HG03354 (cell line): ENCODE results near the gene SIPA1L3.

Experiments
- ATAC-seq: cut with Tn5 transposase; IDR thresholded peaks from one replicate; pipeline ENCODE4 v1.9.1; 2021; ENCODE audit warnings: mild to moderate bottlenecking; ENCODE audit not compliant: unreplicated experiment, poor library complexity, severe bottlenecking

Gene SIPA1L3

DNA sequence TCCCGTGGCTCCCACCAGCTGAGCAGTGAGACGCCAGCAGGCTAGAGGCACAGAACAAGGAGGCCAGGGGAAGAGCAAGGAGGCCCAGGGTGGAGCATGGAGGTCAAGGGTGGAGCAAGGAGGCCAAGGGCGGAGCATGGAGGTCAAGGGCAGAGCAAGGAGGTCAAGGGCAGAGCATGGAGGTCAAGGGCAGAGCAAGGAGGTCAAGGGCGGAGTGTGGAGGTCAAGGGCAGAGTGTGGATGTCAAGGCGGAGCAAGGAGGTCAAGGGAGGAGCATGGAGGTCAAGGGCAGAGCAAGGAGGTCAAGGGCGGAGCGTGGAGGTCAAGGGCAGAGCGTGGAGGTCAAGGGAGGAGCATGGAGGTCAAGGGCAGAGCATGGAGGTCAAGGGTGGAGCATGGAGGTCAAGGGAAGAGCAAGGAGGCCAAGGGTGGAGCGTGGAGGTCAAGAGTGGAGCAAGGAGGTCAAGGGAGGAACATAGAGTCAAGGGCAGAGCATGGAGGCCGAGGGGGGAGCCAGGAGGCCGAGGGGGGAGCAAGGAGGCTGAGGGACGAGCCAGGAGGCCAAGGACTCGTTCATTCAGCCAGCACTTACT lies 289.3 kb downstream of the SIPA1L3 start:
- ATAC-seq: no peak

DNA sequence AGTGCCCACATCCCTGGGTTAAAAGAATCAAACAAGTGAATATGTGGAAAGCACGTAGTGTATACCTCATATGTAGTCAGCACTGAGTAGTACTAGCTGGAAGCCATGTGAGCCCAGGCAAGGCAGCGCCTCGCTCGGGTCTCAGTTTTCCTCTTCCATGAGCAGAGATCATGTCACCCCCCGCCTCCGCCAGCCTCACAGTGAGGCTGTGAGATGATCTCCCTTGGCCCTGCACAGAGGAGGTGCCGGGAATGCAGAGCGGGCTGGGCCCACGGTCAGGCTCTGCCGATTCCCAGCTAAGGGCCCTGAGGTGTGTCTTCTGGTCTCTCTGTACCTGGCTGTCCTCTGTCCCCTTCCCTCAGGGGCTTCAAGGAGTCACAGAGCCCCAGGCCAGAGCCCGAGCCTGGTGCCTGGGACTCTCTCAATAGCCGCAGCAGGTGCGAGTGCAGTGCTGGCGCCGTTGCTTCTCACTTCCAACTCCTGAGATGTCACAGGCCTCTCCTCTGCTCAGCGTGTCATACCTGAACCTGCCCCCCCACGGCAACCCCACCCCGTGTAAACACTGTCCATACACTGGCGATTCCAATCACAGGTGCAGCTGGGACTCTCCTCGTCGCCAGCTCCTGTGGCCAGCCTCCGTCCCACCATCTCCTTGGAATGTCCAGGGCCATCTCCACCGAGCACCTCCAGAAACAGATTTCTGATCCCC lies 290.1 kb downstream of the SIPA1L3 start:
- ATAC-seq: no peak

DNA sequence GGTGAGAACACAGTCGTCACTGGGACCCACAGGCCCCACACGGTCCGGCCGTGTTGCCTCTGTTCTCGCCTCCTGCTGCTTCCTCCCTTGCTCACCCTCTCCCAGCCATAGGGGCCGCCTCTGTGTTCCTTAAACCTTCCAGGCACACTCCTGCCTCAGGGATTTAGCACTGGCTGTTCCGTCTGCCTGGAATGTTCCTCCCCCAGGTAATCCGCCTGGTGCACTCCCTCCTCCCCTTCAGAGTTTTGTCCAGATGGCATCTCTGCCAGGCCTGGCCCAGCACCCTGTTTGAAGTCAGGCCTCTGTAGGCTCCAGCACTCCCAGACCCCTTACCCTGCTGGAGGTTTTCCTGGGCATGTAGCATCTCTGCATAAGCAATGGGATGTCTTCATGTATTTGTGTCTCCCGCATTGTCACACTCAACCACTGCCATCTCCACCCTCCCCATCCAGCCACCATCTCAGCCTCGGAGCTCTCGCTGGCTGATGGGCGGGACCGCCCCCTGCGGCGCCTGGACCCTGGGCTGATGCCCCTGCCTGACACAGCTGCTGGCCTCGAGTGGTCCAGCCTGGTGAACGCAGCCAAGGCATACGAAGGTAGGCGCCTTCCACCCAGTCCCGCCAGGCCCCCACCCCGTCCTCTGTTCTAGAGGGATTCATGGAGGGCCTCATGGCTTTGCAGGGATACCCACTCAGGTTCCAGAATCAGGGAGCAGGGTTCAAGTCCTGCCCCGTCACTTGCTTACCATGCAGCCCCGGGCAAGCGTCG lies 291.1 kb downstream of the SIPA1L3 start:
- no peak for ATAC-seq

DNA sequence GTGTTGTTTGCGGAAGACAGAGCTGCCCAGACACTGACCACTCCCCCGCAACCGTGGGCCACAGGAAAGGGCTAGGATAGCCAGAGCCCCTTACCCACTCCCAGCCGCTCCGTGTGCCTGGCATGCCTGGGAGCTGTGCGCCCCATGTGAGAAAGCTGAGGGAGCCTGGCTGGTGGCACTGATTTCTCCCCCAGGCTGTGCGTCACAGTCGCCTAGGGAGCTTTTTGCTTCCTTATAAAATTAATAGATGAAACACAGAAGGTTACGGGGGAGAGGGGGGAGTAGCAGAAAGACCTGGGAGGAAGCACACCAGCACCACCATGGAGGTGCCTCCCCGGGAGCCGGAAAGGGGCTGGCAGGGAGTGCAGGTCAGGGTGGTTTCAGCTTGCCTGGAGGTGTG lies 292.3 kb downstream of the SIPA1L3 start:
- no peak for ATAC-seq

DNA sequence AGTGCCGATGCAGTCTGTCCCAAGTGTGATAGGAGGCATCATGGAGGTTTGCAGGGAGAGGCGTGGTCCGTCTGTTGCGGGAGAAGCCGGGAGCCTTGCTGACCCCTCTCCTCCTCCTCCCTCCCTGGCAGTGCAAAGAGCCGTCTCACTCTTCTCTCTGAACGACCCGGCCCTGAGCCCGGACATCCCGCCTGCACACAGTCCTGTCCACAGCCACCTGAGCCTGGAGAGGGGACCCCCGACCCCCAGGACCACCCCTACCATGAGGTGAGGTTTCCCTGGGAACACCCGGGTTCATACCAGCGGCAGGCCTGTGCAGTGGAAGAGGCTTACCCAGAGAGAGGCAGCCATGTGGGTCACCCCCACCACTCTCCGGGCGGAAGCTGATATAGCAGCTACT lies 294.7 kb downstream of the SIPA1L3 start:
- ATAC-seq: no peak

DNA sequence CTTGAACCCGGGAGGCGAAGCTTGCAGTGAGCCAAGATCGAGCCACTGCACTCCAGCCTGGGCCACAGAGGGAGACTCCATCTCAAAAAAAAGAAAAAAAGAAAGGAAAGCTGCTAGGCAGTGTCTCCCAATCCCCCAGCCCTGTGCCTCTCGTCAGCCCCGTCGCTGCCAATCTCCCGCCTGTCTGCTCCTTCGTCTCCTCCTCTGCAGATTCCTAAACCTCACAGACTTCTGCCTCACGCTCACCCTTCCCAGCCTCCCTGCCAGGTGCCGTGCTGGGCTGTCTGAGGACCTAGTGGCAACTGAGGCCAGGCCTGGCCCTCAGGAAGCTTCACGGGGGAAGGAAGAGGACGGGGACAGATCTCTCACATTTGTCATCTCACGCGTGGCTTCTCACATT lies 295.5 kb downstream of the SIPA1L3 start:
- no peak for ATAC-seq

DNA sequence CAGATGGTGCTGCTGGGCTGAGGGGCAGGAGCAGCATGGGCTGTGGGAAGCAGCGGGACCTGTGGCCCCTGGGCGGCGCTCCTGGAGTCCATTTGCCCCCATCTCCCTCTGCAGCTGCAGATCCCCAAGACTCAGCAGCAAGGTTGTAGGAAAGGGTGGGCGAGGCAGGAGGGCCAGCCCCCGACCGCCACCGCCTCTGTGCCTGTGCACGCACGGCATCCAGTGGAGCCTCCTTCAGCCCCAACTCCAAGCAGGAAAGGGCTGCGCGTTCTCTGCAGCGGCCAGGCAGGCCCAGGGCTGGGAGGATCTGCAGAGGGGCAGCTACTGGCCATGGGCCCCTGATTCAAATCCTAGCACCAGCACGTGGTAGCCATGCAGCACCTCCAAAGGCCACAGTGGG lies 296.2 kb downstream of the SIPA1L3 start:
- no peak for ATAC-seq

DNA sequence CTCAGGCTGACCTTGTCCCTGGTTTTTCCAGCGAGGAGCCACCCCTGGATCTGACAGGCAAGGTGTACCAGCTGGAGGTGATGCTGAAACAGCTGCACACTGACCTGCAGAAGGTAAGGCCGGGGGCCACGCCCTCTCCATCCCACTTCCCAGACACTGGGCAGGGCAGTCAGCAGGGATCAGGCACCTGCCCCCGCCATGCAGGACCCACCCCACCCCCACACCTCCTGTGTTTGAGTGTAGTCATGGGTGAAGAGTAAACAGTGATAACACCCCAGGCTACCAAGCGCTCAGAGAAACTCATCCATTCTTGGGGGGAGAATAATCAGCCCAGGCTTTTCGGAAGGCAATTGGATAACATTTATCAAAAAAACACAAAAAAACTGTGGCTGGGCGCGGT lies 297.1 kb downstream of the SIPA1L3 start:
- no peak for ATAC-seq

DNA sequence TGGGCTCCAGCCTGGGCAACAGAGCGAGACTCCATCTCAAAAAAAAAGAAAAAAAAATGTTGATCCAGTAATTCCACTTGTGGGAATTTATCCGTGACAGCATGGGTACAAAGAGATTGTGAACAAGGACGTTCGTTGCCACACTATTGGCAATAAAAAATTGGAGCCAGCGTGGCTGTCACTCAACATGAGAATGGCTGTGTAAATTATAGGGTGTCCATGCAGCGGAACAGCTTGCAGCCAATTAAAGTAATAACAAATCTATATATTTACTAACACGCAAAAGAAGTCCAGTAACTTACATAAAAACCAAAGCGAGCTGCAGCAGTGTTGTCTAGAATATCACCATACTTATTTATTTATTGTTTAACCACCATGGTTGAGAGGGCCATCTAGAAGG lies 297.7 kb downstream of the SIPA1L3 start:
- ATAC-seq: no peak

DNA sequence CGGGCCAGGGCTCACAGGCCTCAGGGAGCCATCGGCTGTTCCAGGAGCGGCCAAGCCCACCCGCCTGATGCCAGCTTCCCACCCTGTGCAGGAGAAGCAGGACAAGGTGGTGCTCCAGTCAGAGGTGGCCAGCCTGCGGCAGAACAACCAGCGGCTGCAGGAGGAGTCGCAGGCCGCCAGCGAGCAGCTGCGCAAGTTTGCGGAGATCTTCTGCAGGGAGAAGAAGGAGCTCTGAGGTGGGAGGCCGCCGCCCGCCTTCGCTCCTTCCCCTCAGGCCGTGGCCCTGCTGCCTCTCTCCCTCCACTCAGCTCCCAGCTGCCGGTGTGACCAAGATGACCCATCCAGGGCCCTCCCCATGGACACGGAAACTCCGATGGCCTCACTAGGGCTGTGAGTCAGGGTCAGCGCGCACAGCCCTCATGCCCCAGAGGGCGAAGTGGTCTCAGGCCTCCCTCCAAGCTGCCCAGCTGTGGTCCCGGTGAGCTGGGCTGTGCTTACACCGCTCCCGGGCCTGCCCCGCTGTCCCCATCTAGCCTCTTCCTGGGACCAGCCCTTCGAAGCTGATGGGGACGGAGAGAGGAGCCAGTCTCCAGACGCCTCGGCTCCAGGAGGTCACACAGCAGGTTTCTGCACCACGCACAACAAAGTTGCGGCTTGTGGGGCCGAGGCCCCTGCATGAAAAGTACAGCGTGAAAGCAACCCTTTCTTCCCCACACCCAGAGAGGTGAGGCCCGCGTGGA lies 299.2 kb downstream of the SIPA1L3 start:
- ATAC-seq: no peak

DNA sequence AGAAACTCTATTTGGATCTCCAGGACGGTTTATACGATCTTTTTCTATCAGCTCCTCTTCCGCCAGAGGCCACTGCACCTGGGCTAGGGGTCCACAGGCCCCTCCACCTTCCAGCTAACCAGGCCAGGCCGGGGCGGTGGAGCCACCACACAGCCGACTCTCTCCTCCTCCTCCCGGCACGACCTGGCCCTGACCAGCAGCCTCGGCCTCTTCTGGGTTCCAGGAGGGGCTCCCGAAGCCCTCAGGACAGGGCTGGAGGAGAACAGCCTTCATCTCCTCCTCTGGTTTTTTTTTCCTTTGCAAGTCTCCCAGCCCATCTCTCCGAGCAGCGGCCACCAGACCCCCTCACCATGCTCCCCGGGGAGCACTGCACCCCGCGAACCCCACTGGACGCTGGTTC lies 299.9 kb downstream of the SIPA1L3 start:
- ATAC-seq: no peak

DNA sequence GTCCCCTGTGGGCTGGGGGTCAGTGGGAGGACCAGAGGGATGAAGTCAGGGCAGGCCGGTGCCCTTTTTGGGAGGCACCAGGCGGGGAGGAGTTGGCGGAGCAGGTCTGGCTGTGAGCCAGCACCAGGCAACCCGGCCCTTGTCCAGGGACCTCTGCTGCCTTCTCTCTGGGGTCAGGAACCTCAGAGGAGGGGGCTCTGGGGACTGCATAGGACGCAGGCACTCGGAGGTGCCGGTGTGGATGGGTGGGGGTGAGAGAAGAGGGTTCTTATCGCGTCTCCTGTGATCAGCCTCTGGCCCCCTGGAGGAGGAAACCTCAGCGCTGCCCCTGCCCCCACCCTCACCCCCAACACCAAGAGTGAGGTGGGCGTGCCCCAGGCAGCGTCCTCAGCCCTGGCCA lies 300.5 kb downstream of the SIPA1L3 start:
- ATAC-seq: no peak

DNA sequence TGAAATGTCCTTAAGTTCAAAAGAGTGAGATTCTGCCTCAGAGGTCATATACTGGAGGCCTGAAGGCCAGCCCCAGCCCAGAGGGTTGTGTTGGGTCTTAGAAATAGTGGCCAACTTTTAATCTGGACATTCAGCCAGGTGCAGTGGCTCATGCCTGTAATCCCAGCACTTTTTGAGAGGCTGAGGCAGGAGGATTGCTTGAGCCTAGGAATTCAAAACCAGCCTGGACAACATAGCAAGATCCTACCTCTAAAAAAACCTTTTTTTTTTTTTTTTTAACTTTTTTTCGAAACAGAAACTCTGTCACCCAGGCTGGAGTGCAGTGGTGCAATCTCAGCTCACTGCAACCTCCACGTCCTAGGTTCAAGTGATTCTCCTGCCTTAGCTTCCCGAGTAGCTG lies 301.6 kb downstream of the SIPA1L3 start:
- ATAC-seq: no peak

DNA sequence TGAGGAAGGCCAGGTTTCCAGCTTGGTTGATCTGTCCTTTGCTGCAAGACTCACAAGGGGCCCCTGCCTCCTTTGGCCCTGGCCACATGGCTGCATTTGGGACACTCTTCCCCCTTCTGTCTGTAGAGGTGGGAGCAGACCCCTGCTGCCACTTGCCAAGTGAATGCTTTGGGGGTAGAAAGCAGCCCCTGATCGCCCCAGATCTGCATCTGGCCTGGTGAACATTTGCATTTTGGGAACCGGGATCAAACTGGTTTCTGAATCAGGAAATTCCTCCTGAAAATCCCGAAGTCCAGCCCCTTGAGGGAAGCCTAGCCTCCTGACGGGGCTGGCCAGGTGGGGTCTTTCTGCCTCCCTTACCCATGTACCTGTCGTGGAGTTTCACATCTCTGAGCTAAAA lies 302.1 kb downstream of the SIPA1L3 start:
- ATAC-seq: no peak

DNA sequence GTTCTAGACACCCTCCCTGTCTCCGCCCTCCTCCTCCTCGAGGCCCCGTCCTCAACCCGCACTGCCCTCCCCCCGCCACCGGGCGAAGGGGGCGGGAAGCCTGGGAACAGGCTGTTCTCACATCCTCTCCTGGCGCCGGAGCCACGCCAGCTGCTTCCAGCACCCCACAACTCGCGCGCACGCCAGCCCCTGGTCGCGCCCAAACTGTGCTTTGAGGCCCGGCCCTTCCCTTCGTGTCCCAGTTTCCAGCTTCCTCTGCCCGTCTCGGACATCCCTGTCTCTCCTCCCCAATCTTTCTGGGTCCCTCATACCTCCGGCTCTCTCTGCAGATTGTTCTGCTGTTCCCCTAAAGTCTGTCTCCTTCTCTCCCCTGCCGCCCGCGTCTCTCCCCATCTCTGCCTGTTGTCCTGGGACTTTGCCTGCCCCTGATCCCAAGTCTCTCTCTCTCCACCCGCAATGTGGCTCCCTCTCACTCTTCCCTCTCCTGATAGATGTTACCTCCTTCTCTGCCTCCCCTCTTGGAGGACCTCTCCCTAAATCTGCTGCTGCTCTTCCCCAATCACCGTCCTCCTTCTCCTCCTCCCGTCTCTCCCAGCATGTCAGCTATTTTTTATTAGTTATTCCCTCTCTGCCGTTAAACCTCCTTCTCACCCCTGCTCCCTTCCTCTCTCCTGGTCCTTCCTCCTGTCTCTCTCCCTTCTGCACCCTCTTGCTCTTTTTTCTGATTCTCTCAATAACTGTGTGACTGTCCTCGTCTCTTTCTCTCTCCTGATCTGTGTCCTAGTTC lies 302.9 kb downstream of the SIPA1L3 start:
- ATAC-seq: no peak

DNA sequence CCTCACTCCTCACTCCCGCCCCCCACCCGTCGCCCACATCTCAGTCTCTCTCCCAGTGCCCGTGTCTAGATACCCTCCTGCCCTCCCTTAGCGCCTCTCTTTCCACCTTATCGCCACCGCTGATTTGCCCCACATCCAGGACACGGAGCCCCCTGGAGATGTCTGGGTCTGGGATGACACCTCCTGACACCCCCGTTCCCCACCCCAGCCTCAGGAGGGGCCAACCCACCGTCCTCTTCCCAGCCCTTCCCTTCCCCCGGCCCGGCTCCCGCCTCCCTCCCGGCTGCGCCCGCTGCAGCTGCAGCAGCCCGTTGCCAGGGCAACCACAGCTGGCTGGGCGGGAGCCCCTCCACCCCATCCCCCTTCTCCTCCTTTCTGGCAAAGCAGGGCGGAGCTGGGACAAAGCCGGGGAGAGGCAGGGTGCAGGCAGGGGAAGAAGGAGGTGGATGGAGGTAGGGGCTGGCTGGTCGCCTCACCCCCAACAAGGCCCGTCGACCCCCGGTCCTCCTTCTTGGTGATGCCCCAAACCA lies 303.5 kb downstream of the SIPA1L3 start:
- ATAC-seq: no peak

DNA sequence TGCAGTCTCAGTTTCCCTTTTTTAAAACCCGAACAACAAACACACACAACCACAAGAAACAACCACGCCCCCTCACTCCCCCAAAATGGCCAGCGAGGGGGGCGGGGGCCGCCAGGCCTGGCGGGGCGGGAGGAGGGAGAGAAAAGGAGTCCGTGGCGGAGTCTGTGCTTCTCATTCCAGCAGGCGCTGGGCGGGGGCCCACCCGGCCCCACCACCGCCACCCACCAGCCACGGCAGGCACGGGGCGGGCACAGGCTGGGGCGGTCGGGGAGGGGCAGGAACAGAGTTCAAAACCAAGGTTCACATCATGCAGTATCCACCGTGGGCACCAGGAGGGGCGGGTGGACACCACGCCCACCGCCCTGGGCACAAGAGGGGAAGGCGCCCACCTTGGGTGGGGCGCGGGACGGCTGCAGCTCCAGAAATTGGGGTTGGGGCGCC lies 304.2 kb downstream of the SIPA1L3 start:
- ATAC-seq: no peak

DNA sequence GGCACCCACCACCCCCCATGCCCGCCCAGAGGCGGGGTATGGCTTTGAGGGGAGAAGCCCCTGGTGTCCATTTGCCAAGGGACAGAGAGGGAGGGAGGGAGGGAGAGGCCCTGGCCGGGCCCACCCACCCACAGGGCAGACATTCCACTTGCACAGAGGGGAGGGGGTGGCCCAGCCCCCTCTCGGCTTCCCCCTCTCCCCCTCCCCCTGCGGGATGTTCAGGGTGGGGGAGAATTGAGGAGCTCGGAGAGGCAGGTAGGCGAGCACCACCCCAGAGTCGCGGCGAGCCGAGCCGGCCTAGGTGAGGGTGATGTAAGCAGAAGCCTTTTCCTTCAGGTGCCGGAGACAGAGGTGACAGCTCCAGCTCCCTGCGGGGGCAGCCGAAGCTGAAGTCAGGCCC lies 304.8 kb downstream of the SIPA1L3 start:
- ATAC-seq: no peak

DNA sequence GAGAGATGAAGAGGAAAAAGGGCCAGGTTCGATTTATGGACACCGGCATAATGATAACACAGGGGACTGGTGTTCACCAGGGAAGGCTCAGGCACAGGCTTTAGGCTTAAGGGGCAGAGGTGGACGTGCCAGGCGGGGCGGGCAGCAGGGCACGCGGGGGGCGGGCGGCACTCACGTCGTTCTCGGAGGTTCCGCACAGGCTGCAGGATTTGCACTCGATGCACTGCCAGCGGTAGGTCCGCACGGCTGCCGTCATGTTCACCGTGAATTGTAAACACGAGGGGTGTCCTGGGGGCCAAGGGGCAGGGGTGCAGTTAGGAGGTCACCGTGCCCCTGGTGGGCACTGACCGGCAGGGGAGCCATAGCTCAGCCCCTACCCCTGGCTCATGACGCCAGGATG lies 306.5 kb downstream of the SIPA1L3 start:
- no peak for ATAC-seq
